Measurements from ENCODE around the gene IRF1.
A peak's percentile ranks its signal among the peaks of the same experiment; 100 is the strongest.

IRF1 gene

GRCh38 chr5:132505641-132506040 is 15.1 kb upstream of the IRF1 start:
- no peak for TF ChIP-seq CTCF (IDR thresholded peaks at IDR 0.05; ENCODE audit: insufficient read depth, missing control alignments)
- no peak for FAIRE-seq
- DNase-seq (ENCODE audit: insufficient read length, low spot score) = no peak

GRCh38 chr5:132504746-132505145 is 14.2 kb upstream of the IRF1 start:
- FAIRE-seq (no peak), DNase-seq (ENCODE audit: insufficient read length, low spot score) (no peak)
- TF ChIP-seq CTCF (IDR thresholded peaks at IDR 0.05; ENCODE audit: insufficient read depth, missing control alignments) = no peak

GRCh38 chr5:132503244-132503643 is 12.7 kb upstream of the IRF1 start:
- FAIRE-seq (no peak), DNase-seq (ENCODE audit: insufficient read length, low spot score) (no peak)
- TF ChIP-seq CTCF (IDR thresholded peaks at IDR 0.05; ENCODE audit: insufficient read depth, missing control alignments) = no peak

- no peak for TF ChIP-seq CTCF (IDR thresholded peaks at IDR 0.05; ENCODE audit: insufficient read depth, missing control alignments)
- no peak for FAIRE-seq
- no peak for DNase-seq (ENCODE audit: insufficient read length, low spot score)
These were observed 11.7 kb upstream of the IRF1 start for GRCh38 chr5:132501961-132502931.

GRCh38 chr5:132501629-132501956 is 11.0 kb upstream of the IRF1 start:
- FAIRE-seq = no peak
- no peak for DNase-seq (ENCODE audit: insufficient read length, low spot score)
- TF ChIP-seq CTCF (IDR thresholded peaks at IDR 0.05; ENCODE audit: insufficient read depth, missing control alignments) = no peak

- DNase-seq (ENCODE audit: insufficient read length, low spot score) (no peak), FAIRE-seq (no peak)
- peak; percentile 73 for TF ChIP-seq CTCF (IDR thresholded peaks at IDR 0.05; ENCODE audit: insufficient read depth, missing control alignments)
These were observed 10.5 kb upstream of the IRF1 start for GRCh38 chr5:132500931-132501628.

Measured in D721Med (cell line).